Measurements from ENCODE around the gene PTPN4.
"Not testable (repeated sequence)": the region's sequence is repeated elsewhere in the genome, so short reads cannot be mapped to it uniquely, and the experiment has no call there.

PTPN4 gene

DNA sequence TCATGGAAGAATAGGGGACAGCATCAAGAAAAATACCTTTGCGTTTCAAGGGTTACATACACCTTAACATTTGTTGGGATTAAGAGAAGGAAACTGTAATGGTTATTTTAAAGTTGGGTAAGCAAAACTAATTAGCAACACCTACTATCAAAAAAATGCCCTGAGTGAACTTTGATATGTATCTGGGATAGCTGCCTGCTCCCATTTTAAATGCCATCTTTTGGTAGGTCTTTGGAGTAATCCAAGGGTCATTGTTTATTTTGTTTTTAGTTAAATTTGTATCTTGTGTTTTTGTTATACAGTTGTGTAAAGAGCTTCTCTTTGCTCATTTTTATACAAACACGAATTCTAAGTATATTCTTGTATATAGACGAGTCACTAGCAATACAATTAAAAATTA is 9.9 kb downstream of the PTPN4 start:
- DNase-seq, result no peak

DNA sequence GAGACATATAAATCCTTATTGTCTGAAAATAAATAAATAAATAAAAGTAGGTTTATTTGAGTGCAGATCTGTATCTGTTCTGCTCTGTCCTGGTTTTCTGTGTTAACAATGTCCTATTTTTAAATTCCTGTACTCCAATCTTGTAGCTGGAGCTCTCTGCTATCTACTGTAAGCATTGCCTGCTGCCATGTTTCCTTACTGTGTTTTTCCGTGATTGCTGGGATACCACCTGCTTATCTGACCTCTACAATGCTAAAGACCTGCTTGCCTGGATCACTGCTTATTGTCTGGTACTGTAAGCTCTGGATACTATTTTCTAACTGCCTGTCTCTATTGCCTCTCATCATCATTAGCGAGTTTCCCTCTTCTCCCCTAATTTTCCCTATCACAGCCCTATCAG is 11.6 kb downstream of the PTPN4 start:
- no peak for DNase-seq

DNA sequence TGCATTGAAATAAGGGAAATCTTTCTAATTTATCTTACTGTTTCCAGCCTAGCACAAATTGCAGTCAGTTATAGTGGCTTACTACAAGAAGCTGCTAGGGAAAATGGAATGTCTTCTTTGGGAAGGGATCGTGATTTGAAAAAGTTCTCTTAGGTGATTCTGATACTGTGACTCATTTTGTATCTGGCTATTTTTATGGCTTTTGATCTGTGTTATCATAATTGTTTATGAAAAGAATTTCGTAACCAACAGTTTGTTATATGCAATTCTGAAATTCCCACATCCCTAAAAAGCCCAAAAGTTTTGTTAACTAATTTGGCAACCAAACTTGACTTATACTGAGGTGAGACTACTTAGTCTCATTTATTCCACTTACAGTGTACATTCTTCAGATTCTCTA is 12.4 kb downstream of the PTPN4 start:
- DNase-seq, result no peak

DNA sequence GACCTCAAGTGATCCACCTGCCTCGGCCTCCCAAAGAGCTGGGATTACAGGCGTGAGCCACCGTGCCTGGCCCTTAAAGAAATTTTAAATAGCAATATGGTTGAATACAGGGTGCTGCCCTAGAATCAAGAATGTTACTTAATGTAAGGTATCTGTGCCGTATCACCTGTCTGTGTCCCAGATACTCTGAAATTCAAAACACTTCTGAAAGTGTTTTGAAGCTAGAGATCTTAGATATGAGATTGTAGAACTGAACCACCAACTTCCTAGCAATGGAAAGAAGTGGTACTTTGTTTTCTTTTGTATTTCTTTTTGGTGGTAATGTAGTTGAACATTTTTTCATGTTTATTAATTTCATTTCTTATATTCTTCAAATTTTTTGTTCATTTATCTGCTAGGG is 13.0 kb downstream of the PTPN4 start:
- no peak for DNase-seq

DNA sequence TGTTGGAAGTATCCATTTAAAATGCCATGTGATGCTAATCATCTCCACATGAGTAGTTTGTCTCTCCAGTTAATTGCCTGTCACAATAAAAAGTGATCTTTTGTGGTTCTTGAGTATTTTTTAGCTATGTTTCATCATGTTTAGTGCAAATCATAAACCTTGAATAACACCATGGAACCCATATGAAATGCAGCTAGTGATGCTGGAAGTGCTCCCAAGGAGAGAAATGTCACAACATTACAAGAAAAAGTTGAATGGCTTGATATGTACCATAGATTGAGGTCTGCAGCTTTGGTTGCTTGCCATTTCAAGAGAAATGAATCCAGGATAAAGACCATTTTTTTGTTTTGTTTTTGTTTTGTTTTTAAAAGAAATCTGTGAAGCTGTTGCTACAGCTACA is 14.3 kb downstream of the PTPN4 start:
- no peak for DNase-seq

DNA sequence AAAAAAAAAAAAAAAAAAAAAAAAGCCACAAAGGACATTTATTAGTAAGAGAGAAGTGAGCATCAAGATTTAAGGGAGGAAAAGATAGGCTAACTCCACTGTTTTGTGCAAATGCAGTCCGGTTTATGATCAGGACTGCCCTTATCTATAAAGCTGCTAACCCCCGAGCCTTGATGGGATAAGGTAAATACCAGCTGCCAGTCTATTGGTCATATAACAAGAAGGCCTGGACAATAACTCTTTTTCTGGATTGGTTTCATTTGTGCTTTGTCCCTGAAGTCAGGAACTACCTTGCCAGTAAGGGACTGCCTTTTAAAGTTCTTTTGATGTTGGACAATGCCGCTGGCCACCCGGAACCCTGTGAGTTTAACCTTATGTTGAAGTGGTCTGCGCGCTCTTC is 15.4 kb downstream of the PTPN4 start:
- DNase-seq, result no peak

DNA sequence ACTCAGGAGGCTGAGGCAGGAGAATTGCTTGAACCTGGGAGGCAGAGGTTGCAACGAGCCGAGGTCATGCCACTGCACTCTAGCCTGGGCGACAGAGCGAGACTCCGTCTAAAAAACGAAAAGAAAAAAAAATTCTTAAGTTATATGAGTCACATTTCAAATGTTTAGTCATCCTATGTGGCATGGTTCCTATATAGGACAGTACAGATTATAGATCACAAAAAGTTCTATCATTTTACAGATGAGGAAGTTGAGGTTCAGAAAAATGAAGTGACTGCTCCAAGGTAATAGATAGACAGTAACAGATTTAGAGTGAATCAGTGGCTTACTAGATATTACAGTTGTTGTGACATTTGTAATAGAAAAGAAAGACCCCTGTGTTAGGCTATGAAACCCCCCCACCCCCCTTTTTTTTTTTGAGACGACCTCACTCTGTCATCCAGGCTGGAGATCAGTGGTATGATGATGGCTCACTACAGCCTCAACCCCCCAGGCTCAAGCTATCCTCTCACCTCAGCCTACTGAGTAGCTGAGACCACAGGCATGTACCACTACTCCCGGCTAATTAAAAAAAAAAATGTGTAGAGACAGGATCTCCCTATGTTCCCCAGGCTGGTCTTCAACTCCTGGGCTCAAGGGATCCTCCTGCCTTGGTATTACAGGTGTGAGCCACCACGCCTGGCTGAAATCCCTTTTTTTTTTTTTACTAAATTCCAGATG is 22.7 kb downstream of the PTPN4 start:
- DNase-seq, result no peak

DNA sequence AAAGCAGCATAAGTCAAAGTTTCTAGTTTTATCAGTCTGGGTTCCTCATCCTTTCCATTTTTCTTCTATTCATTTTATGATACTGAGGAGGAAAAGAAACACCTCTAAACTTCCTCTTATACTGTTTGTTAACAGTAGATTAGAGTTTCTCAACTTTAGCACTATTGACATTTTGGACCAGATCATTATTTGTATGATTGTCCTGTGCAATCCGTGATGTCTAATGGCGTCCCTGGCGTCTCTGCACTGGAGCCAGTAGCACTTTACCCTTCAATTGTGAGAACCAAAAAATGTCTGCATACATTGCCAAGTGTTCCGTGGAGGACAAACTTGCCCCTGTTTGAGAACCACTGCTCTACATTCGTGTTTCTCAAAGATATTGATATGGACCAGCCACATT is 25.2 kb downstream of the PTPN4 start:
- DNase-seq, result no peak

DNA sequence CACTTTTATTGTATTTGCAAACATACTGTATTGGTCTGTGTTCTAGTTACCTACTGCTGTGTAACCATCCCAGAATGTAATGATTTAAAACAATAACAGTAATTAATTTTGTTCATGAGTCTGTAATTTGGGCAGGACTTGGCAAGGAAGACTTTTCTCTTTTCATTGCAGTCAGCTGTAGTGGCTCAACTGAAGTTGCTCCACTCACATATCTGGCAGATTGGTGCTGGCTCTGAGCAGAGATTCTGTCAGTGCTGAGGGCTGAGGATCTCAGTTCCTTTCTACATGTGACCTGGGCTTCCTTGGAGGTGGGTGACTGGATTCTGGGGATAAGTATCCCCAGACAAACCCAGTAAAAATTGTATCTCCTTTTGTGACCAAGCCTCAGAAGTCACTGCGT is 26.6 kb downstream of the PTPN4 start:
- no peak for DNase-seq

DNA sequence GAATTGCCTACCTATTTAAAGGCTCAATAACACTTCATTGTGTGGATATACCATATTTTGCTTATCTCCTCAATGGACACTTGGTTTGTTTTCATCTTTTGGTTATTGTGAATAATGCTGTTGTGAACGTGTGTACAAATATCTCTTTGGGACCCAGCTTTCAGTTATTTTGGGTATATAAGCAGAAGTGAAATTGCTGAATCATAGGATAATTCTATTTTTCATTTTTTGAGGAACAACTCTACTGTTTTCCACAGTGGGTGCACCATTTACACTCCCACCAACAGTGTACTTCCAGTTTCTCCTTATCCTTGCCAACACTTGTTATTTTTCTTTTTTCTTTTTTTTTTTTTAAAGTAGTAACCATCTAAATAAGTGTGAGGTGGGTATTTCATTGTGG is 29.0 kb downstream of the PTPN4 start:
- DNase-seq, result no peak

DNA sequence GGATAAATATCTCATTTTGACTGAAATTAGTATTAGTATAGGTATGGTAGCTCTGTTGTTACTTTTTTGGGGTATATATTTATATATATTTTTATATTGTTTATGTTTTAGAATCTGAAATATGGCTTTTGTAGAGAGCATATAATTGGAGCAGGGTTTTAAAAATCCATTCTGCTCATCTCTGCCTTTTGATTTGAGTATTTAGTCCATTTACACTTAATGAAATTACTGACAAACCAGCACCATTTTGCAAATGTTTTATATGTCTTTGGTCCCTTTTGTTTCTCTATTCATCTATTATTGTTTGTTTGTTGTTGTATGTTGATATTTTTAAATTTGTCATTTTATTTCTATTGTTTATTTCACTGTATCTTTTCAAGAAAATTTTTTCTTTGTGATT is 30.7 kb downstream of the PTPN4 start:
- no peak for DNase-seq

DNA sequence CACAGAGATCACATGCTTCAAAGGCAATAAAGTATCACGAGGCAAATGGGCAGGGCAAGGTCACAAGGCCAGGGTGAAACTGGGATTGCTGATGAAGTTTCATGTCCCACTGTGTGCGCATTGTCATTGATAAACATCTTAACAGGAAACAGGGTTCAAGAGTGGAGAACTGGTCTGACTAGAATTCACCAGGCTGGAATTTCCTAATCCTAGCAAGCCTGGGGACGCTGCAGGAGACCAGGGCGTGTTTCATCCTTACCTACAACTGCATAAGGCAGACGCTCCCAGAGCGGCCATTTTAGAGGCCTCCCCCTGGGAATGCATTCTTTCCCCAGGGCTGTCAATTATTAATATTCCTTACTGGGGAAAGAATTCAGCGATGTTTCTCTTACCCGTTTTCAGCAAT is 33.2 kb downstream of the PTPN4 start:
- no peak for DNase-seq

DNA sequence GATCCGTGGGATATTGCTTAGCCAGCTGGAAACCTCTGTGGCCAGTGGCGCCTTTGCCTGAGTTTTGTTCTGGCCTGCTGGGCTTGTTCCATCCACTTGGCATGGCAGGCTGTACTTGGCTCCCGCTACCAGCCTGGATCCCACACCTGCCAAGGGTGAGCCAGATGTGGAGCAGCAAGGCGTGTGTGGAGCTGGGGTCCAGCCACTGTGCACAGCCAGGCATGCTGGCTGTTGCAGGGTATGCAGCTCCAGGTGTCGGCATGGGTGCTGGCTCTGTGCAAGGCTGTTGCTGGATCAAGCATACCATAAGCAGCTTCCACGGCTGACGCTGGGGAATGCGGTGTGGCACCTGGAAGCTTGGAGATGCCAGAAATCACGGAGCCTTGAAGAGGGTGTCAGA is 34.5 kb downstream of the PTPN4 start:
- DNase-seq, result no peak

DNA sequence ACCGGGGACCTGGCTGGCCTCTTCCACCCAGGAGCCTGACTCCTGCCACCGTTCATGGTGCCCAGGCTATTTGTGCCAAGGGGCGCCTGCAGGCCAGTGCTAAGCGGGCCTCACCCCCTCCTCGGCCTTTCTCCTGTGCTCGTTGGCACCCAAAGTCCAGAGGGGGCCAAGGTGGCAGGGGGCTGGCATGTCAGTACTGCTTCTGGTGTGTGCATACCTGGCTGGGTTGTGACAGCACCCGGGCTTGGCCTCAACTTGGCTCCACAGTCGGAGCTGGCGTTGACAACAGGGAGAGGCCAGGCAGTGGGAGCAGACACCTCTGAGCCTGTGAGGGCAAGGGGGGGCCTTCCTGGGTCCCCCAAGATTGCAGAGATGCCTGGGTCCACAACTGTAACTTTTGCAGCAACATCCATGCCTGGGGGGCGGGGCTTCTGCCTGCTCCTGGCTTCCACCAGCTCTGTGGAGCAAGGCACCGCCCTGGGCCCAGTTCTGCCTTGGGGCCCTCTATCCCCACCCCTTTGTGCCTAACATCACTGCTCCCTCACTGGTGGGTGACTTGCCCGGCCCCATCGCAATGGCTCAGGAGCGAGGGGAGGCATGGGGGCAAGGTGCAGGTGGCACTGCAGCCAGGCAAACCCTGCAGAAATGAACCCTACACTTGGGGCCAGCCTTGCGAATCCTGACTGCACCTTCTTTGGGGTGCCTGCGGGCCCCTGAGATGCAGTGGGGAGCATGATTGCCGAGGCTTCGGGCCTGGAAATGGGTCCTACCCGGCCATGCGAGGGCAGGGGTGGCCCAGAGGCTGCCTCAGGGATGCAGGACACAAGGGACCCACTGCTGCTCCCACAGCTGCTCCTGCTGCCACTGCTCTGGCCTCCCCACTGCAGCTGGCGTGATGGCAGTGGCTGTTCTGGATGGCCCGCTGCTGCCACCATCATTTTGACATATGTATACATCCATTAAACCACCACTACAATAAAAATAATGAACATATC is 35.9 kb downstream of the PTPN4 start:
- no peak for DNase-seq

DNA sequence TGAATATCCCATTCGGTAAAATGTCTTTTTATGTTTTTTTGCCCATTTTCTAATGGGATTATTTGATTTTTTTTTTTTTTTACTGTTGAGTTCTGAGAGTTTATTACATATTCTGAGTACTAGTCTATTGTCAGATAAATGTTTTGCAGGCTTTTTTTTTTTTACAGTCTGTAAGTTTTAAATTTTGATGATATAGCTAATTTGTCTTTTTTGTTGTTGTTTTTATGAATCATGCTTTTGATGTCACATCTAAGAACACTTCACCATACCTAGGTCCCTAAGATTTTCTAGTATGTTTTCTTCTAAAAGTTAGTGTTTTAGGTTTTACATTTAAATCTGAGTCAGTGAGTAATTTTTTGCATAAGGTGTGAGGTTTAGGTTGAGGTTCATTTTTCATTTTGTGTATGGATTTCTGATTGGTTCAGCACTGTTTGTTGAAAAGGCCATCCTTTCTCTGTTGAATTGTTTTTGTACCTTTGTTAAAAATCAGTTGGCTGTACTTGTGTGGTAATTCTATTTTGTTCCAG is 40.7 kb downstream of the PTPN4 start:
- DNase-seq, result no peak

DNA sequence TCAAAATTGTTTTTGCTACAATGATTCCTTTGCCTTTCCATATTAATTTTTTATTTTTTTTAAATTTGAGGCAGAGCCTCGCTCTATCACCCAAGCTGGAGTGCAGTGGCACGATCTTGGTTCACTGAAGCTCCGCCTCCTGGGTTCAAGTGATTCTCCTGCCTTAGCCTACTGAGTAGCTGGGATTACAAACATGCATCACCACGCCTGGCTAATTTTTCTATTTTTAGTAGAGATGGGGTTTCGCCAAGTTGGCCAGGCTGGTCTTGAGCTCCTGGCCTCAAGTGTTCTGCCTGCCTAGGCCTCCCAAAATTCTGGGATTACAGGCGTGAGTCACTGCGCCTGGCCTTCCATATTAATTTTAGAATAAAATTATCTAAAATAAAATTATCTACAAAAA is 41.3 kb downstream of the PTPN4 start:
- no peak for DNase-seq

DNA sequence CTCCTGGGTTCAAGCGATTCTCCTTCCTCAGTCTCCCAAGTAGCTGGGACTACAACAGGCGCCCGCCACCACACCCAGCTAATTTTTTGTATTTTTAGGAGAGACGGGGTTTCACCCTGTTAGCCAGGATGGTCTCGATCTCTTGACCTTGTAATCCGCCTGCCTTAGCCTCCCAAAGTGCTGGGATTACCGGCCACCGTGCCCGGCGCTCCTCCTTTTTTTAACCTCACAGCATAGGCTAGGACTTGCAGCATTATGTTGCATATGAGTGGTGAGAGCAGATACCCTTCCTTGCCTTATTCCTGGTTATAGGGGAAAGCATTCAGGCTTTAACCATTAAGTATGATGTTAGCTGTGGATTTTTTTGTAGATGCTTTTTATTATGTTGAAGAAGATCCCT is 42.3 kb downstream of the PTPN4 start:
- not testable (repeated sequence) for DNase-seq

DNA sequence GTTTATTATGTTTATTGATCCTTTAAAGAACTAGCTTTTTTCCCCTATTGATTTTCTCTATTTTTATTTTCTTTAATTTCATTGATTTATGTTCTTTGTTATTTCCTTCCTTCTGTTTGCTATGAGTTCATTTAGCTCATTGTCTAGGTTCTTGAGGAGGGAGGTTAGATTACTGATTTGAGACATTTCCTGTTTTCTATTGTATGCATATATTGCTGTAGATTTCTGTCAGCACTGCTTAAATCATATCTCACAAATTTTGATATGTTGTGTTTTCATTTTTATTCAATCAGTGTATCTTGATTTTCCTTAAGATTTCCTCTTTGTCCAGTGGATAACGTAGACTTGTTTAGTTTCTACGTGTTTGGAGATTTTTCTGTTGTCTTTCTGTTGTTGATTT is 43.4 kb downstream of the PTPN4 start:
- DNase-seq, result no peak

DNA sequence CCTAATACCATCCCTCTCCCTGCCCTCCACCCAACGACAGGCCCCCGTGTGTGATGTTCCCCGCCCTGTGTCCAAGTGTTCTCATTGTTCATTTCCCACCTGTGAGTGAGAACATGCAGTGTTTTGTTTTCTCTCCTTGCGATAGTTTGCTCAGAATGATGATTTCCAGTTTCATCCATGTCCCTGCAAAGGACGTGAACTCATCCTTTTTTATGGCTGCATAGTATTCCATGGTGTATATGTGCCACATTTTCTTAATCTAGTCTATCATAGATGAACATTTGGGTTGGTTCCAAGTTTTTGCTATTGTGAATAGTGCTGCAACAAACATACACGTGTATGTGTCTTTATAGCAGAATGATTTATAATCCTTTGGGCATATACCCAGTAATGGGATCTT is 44.7 kb downstream of the PTPN4 start:
- DNase-seq, result not testable (repeated sequence)

DNA sequence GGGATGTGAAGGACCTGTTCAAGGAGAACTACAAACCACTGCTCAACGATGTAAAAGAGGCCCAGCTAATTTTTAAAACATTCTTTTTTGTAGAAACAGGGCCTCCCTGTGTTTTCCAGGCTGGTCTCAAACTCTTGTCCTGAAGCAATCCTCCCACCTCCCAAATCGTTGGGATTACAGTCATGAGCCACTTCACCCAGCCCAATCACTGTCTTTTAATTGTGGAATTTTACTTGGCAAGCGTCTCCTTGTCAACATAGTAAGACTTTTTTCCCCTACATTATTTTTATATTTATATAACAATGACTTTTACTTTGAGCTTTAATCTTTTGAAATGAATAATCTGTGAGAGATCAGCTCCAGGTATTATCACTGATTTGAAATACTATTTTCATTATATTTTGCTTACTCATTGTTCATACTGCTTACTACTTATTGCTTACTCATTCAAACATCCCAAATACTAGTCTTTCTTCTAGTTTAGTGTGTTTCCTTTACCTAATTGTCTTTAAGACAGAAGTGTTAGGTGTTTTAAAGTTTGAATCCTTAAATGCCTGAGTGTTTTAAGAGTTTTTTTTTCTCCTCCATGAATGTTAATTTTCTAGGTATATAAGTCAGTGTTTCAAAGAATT is 48.9 kb downstream of the PTPN4 start:
- DNase-seq, result no peak

DNA sequence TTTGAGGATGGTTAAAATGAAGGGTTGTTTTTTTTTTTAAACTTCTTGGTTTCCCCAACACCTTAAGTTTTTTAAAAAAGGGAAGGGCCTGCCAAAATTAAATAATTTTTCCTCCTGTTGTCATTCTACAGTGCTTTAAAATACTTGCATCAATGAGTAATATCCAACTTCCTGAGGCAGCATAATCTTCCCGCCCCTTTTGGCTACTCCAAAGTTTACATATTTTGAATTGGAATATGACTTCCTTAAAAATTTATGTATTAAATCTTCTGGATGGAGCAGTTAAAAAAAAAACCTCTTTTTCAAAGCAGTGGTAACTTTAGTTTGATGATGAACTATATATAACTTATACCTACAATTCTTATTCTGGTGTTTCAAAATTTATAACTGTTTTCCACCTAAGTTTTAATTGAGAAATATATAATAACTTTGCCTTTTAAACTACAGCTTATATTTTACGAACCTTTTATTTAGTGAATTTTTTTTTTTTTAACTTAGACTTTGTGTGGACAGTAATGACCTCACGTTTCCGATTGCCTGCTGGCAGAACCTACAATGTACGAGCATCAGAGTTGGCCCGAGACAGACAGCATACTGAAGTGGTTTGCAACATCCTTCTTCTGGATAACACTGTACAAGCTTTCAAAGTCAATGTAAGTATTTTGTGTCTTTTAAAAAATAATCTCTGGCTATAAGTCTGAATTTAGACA is 49.8 kb downstream of the PTPN4 start:
- no peak for DNase-seq

DNA sequence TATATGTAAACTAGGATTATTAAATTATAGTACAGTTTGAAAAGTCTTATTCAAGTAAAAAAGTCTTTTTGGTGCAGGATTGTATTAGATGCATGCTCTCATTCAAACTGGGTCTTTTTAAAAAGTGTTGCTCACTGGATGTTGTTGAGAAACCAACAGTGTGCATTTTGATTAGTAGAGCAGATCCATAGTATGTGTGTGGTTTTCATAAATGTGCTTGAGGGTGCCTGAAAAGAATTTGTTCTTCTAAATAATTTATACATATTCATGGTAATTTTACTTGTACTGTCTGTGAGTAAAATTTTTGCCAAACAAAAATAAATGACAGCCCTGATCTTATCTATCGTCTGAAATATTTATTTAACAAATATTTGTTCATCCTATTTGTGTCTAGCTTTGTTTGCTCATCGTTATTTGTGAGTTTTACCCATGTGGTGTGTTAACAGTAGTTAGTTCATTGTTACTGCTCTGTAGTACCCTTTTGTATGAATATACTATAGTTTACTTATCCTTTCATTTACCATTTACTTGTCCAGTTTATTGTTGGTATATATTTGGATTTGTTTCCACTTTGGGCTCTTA is 50.4 kb downstream of the PTPN4 start:
- no peak for DNase-seq

DNA sequence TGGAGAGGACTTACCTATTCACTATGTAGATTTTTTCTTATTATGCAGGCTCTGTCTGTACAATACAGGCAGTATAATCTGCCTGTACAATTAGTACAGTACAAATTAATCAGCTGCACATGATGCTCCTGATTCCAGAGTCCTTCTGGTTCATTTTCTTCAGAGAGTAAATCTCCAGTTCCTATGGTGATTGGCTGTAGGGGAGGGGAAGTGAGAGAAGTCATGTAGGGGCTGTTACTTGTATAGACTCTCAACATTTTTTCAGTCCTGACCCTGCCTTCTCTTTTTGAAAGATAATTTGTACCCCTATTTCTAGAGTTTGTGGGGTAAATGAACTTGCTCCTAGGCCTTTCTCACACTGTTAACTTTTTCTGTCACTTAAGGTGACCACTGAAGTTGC is 54.5 kb downstream of the PTPN4 start:
- DNase-seq, result no peak
